Upper lobe of right lung (tissue), 1 donor: Measurements from ENCODE around the gene SETD2. TPM values are rescaled to one million over a fixed set of nuclear protein-coding genes. Genes with fewer than 3 reads are reported as not detected.
"Not testable (repeated sequence)": the region's sequence is repeated elsewhere in the genome, so short reads cannot be mapped to it uniquely, and the experiment has no call there.

ENCODE experiments used
- ATAC-seq: fragments of 200-7000 bp; cut with Tn5 transposase; one replicate; pipeline ENCODE4 v1.9.1; 2020; ENCODE audit warnings: mild to moderate bottlenecking, moderate library complexity
- DNase-seq: peaks from one replicate; pipeline ENCODE4 v3.0.0-alpha.2; 2020
- H3K27ac ChIP-seq: fragments of 200-600 bp; one replicate; pipeline ENCODE4 v1.8.0; 2022
- H3K27me3 ChIP-seq: fragments of 200-600 bp; one replicate; pipeline ENCODE4 v1.8.0; 2022; ENCODE audit warnings: mild to moderate bottlenecking
- H3K36me3 ChIP-seq: fragments of 200-600 bp; one replicate; pipeline ENCODE4 v1.8.0; 2022
- H3K4me1 ChIP-seq: fragments of 200-600 bp; one replicate; pipeline ENCODE4 v1.8.0; 2022
- H3K4me3 ChIP-seq: fragments of 200-600 bp; one replicate; pipeline ENCODE4 v1.8.0; 2022; ENCODE audit warnings: mild to moderate bottlenecking
- H3K9me3 ChIP-seq: fragments of 200-600 bp; one replicate; pipeline ENCODE4 v1.8.0; 2022
- intact Hi-C: fragments of 100-400 bp; cut with DNase I; formaldehyde crosslinking; loops from one replicate; pipeline ENCODE4 v1.11.0; 2022
- total RNA-seq: library from RNA; stranded (reverse); fragmentation: NEBNext Ultra II Directional; extraction: Animal tissue kit (Norgen Biotek cat#: 25700); gene quantifications from one replicate; pipeline ENCODE4 v1.2.1, GENCODE V29; 2021
- TF ChIP-seq, protein P1 (sequence below): fragments of 200-600 bp; IDR thresholded peaks from one replicate; pipeline ENCODE4 v1.8.0; 2022; ENCODE audit warnings: antibody characterized with exemption
- donor health status: DM: no; HTN: yes; CAD: no; lungs with severe emphysema.

SETD2 gene
- total RNA-seq, 1 donor from 2014 or later: 45.9 TPM

GRCh38 chr3:47047069-47047468, 116.8 kb downstream of the SETD2 start:
- intact Hi-C loops: no loop called here
- H3K27me3 ChIP-seq: no peaks in the 10 kb centered on the region
- H3K4me1 ChIP-seq: no peaks in the 10 kb centered on the region
- H3K4me3 ChIP-seq: no peak overlapping the region
- no peak for DNase-seq
- no peak for ATAC-seq
- H3K9me3 ChIP-seq: no peaks in the 10 kb centered on the region
- peaks cover 44% of the 10 kb centered on the region for H3K36me3 ChIP-seq
- TF ChIP-seq, protein P1, sequence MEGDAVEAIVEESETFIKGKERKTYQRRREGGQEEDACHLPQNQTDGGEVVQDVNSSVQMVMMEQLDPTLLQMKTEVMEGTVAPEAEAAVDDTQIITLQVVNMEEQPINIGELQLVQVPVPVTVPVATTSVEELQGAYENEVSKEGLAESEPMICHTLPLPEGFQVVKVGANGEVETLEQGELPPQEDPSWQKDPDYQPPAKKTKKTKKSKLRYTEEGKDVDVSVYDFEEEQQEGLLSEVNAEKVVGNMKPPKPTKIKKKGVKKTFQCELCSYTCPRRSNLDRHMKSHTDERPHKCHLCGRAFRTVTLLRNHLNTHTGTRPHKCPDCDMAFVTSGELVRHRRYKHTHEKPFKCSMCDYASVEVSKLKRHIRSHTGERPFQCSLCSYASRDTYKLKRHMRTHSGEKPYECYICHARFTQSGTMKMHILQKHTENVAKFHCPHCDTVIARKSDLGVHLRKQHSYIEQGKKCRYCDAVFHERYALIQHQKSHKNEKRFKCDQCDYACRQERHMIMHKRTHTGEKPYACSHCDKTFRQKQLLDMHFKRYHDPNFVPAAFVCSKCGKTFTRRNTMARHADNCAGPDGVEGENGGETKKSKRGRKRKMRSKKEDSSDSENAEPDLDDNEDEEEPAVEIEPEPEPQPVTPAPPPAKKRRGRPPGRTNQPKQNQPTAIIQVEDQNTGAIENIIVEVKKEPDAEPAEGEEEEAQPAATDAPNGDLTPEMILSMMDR: no peak
- H3K27ac ChIP-seq: no peak overlapping the region

DNA sequence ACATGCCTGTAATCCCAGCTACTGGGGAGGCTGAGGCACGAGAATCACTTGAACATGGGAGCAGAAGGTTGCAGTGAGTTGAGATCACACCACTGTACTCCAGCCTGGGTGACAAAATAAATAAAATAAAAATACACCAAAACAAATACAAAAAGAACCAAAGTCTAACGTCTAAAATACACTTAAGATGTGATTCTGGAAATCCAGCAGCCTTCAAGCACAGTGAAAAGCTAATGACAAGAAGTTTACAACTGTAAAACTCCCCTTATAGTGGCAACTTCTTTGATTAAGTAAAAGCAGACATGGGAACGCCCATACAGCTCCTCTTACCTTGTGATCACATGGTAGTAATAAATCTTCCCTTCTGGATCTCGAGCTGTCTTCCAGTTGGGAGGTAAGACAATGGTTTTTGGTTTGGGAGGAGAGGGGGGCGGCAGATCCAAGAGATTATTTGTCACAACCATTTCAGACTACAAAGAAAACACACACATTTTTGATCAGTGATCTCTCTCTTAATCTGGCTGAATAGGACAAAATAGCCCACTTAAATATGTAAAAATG, 121.6 kb downstream of the SETD2 start:
- H3K36me3 ChIP-seq: peaks cover 86% of the 10 kb centered on the region
- intact Hi-C loops: no loop called here
- no peak for ATAC-seq
- DNase-seq: no peak
- no peak overlapping the region for H3K4me3 ChIP-seq
- H3K27ac ChIP-seq: no peak overlapping the region
- H3K4me1 ChIP-seq: no peaks in the 10 kb centered on the region
- H3K27me3 ChIP-seq: no peaks in the 10 kb centered on the region
- TF ChIP-seq, protein P1: no peak
- no peaks in the 10 kb centered on the region for H3K9me3 ChIP-seq

GRCh38 chr3:47041114-47041513, 122.8 kb downstream of the SETD2 start:
- ATAC-seq: no peak
- peaks cover 92% of the 10 kb centered on the region for H3K36me3 ChIP-seq
- intact Hi-C loops: no loop called here
- TF ChIP-seq, protein P1: no peak
- no peak overlapping the region for H3K4me3 ChIP-seq
- DNase-seq: no peak
- H3K27me3 ChIP-seq: no peaks in the 10 kb centered on the region
- H3K27ac ChIP-seq: no peak overlapping the region
- H3K4me1 ChIP-seq: no peaks in the 10 kb centered on the region
- H3K9me3 ChIP-seq: no peaks in the 10 kb centered on the region

GRCh38 chr3:47037302-47037701, 126.6 kb downstream of the SETD2 start:
- intact Hi-C loops, H3K27me3 ChIP-seq, DNase-seq, H3K27ac ChIP-seq, H3K9me3 ChIP-seq, H3K4me1 ChIP-seq, ATAC-seq, H3K4me3 ChIP-seq: not testable (repeated sequence)
- H3K36me3 ChIP-seq: peaks cover 91% of the 10 kb centered on the region

GRCh38 chr3:47036145-47036544, 127.8 kb downstream of the SETD2 start:
- H3K27ac ChIP-seq: no peak overlapping the region
- no peak for DNase-seq
- intact Hi-C loops: no loop called here
- no peaks in the 10 kb centered on the region for H3K4me1 ChIP-seq
- H3K36me3 ChIP-seq: peaks cover 79% of the 10 kb centered on the region
- H3K9me3 ChIP-seq: no peaks in the 10 kb centered on the region
- no peak for ATAC-seq
- TF ChIP-seq, protein P1: no peak
- no peak overlapping the region for H3K4me3 ChIP-seq
- H3K27me3 ChIP-seq: no peaks in the 10 kb centered on the region

GRCh38 chr3:47035645-47036044, 128.3 kb downstream of the SETD2 start:
- ATAC-seq: no peak
- peaks cover 74% of the 10 kb centered on the region for H3K36me3 ChIP-seq
- H3K27ac ChIP-seq: no peak overlapping the region
- TF ChIP-seq, protein P1: no peak
- no peaks in the 10 kb centered on the region for H3K27me3 ChIP-seq
- intact Hi-C loops: no loop called here
- no peak for DNase-seq
- no peaks in the 10 kb centered on the region for H3K9me3 ChIP-seq
- H3K4me1 ChIP-seq: no peaks in the 10 kb centered on the region
- H3K4me3 ChIP-seq: no peak overlapping the region
